A673 (cell line): ENCODE measurements around the gene ZDHHC11B.
"Not testable (repeated sequence)": the region's sequence is repeated elsewhere in the genome, so short reads cannot be mapped to it uniquely, and the experiment has no call there.

Source experiments
- CTCF ChIP-seq: fragments of 300-800, 200-600 bp; sonication (generic); conservative IDR thresholded peaks from 2 replicates; pipeline ENCODE4 v1.5.1; 2017; ENCODE audit warnings: low read depth, mild to moderate bottlenecking, antibody characterized with exemption, low read length, moderate library complexity, mixed read lengths
- EZH2 ChIP-seq: fragments of 200-600 bp; sonication (generic); IDR thresholded peaks from 2 replicates; pipeline ENCODE4 v1.6.1; 2017; ENCODE audit warnings: borderline replicate concordance, low read depth, mild to moderate bottlenecking, mixed read lengths, antibody characterized with exemption, low read length; ENCODE audit not compliant: poor library complexity, severe bottlenecking

- TF ChIP-seq EZH2, CTCF: not testable (repeated sequence)
These were observed 30.9 kb downstream of the ZDHHC11B start for GRCh38 chr5:753567-754142.
